PC-9 (cell line): ENCODE data around the gene PHYHD1. TPM values are rescaled to one million over a fixed set of nuclear protein-coding genes. Genes with fewer than 3 reads are reported as not detected.

Source experiments
- BruUV-seq: library from RNA; stranded (reverse); fragments of 400-500 nt; replicated peaks from 2 replicates; lab custom pipeline; 2021; lab: Mats Ljungman, UMichigan
- CTCF ChIA-PET: fragments of 300-600 bp; sonication (Branson Sonifier 250); formaldehyde crosslinking; loops from one replicate; lab custom pipeline; 2022; ENCODE audit warnings: antibody characterized with exemption; lab: Charles Lee
- POLR2A ChIA-PET: fragments of 300-600 bp; sonication (Branson Sonifier 250); formaldehyde crosslinking; loops from one replicate; lab custom pipeline; 2022; ENCODE audit warnings: antibody characterized with exemption; ENCODE audit not compliant: unreplicated experiment; lab: Charles Lee
- DNase-seq, 2 experiments: peaks; one replicate each; pipeline versions ENCODE4 v3.0.0 to v3.0.0-alpha.2; 2015 to 2022; ENCODE audit warnings: mixed read lengths in 1 of 2
- H2AFZ ChIP-seq: fragments of 200-600 bp; sonication (generic); 2 replicates; pipeline ENCODE4 v1.8.1; 2017; ENCODE audit warnings: antibody characterized with exemption
- H3F3A ChIP-seq: fragments of 200-600 bp; sonication (generic); 2 replicates; pipeline ENCODE4 v1.8.1; 2017; ENCODE audit warnings: antibody characterized with exemption, mild to moderate bottlenecking, low read depth; ENCODE audit not compliant: insufficient read depth
- H3K27ac ChIP-seq: fragments of 200-600 bp; sonication (generic); 2 replicates; pipeline ENCODE4 v1.6.1; 2016; ENCODE audit warnings: mixed run types
- H3K27me3 ChIP-seq: fragments of 200-600 bp; sonication (generic); 2 replicates; pipeline ENCODE4 v1.6.1; 2016; ENCODE audit warnings: low read depth, mixed run types; ENCODE audit not compliant: insufficient read depth
- H3K36me3 ChIP-seq: fragments of 200-600 bp; sonication (generic); 2 replicates; pipeline ENCODE4 v1.6.1; 2016; ENCODE audit warnings: low read depth, mixed run types
- H3K4me1 ChIP-seq: fragments of 200-600 bp; sonication (generic); replicated peaks from 2 replicates; pipeline ENCODE4 v1.6.1; 2016; ENCODE audit warnings: mixed run types; ENCODE audit not compliant: insufficient read depth
- H3K4me2 ChIP-seq: fragments of 200-600 bp; sonication (generic); 2 replicates; pipeline ENCODE4 v1.6.1; 2017; ENCODE audit warnings: mixed run types
- H3K4me3 ChIP-seq: fragments of 200-600 bp; sonication (generic); 2 replicates; pipeline ENCODE4 v1.6.1; 2016; ENCODE audit warnings: mixed run types
- H3K79me2 ChIP-seq: fragments of 200-600 bp; sonication (generic); 2 replicates; pipeline ENCODE4 v1.6.1; 2017; ENCODE audit warnings: low read depth, mixed run types
- H3K9me2 ChIP-seq: fragments of 200-600 bp; sonication (generic); 2 replicates; pipeline ENCODE4 v1.8.1; 2017; ENCODE audit warnings: mild to moderate bottlenecking; ENCODE audit not compliant: insufficient read depth
- H3K9me3 ChIP-seq: fragments of 200-600 bp; sonication (generic); 2 replicates; pipeline ENCODE4 v1.8.1; 2016; ENCODE audit warnings: low read depth; ENCODE audit not compliant: insufficient read depth
- H4K20me1 ChIP-seq: fragments of 200-600 bp; sonication (generic); 2 replicates; pipeline ENCODE4 v1.8.1; 2017; ENCODE audit not compliant: insufficient read depth
- EZH2 ChIP-seq: fragments of 200-600 bp; sonication (generic); IDR thresholded peaks from 2 replicates; pipeline ENCODE4 v1.8.0; 2017; ENCODE audit warnings: antibody characterized with exemption, low read depth
- intact Hi-C: fragments of 100-400 bp; cut with micrococcal nuclease; formaldehyde crosslinking; loops from one replicate; pipeline ENCODE4 v1.10.0; 2022; ENCODE audit not compliant: unreplicated experiment
- total RNA-seq: library from RNA; stranded (reverse); gene quantifications from 2 replicates; pipeline ENCODE4 v1.2.3, GENCODE V29; 2021
- TF ChIP-seq, protein P1 (sequence below): fragments of 200-600 bp; sonication (generic); conservative IDR thresholded peaks from 2 replicates; pipeline ENCODE4 v1.6.1; 2017; ENCODE audit warnings: mixed run types, antibody characterized with exemption, mild to moderate bottlenecking, moderate library complexity

The PHYHD1 gene
- total RNA-seq, 1 experiment from 2014 or later: 4.2 TPM

DNA sequence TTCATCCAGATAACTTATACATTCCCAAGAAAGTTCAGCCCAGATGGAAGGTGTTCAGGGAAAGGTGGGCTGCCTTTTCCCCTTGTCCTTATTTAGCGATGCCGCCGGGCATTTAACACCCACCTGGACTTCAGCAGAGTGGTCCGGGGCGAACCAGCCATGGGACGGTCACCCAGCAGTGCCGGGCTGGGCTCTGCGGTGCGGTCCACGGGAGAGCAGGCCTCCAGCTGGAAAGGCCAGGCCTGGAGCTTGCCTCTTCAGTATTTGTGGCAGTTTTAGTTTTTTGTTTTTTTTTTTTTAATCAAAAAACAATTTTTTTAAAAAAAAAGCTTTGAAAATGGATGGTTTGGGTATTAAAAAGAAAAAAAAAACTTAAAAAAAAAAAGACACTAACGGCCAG lies 4.0 kb upstream of the PHYHD1 start:
- H3K27ac ChIP-seq: no peak overlapping the region
- ChIA-PET POLR2A (no interaction called here), CTCF (interaction anchor here (0.6 to 0.7 kb wide), 3 partner anchors 12 to 363 kb away, joined by 5 to 8 read pairs (median 7); no protein-coding TSS in a partner anchor)
- DNase-seq: no peak
- no peak overlapping the region for H2AFZ ChIP-seq
- H3K4me3 ChIP-seq: no peak overlapping the region
- intact Hi-C loops: no loop called here
- peaks cover 23% of the 10 kb centered on the region for H3K4me1 ChIP-seq
- no peaks in the 10 kb centered on the region for H3K27me3 ChIP-seq
- peaks cover 18% of the 10 kb centered on the region for H3F3A ChIP-seq
- H4K20me1 ChIP-seq: no peaks in the 10 kb centered on the region
- no peaks in the 10 kb centered on the region for H3K9me3 ChIP-seq
- no peaks in the 10 kb centered on the region for H3K9me2 ChIP-seq
- no TSS peak for BruUV-seq
- H3K36me3 ChIP-seq: no peaks in the 10 kb centered on the region
- H3K79me2 ChIP-seq: peaks cover 29% of the 10 kb centered on the region
- no peak overlapping the region for H3K4me2 ChIP-seq
- TF ChIP-seq EZH2: no peak
- TF ChIP-seq, protein P1, sequence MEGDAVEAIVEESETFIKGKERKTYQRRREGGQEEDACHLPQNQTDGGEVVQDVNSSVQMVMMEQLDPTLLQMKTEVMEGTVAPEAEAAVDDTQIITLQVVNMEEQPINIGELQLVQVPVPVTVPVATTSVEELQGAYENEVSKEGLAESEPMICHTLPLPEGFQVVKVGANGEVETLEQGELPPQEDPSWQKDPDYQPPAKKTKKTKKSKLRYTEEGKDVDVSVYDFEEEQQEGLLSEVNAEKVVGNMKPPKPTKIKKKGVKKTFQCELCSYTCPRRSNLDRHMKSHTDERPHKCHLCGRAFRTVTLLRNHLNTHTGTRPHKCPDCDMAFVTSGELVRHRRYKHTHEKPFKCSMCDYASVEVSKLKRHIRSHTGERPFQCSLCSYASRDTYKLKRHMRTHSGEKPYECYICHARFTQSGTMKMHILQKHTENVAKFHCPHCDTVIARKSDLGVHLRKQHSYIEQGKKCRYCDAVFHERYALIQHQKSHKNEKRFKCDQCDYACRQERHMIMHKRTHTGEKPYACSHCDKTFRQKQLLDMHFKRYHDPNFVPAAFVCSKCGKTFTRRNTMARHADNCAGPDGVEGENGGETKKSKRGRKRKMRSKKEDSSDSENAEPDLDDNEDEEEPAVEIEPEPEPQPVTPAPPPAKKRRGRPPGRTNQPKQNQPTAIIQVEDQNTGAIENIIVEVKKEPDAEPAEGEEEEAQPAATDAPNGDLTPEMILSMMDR: no peak

DNA sequence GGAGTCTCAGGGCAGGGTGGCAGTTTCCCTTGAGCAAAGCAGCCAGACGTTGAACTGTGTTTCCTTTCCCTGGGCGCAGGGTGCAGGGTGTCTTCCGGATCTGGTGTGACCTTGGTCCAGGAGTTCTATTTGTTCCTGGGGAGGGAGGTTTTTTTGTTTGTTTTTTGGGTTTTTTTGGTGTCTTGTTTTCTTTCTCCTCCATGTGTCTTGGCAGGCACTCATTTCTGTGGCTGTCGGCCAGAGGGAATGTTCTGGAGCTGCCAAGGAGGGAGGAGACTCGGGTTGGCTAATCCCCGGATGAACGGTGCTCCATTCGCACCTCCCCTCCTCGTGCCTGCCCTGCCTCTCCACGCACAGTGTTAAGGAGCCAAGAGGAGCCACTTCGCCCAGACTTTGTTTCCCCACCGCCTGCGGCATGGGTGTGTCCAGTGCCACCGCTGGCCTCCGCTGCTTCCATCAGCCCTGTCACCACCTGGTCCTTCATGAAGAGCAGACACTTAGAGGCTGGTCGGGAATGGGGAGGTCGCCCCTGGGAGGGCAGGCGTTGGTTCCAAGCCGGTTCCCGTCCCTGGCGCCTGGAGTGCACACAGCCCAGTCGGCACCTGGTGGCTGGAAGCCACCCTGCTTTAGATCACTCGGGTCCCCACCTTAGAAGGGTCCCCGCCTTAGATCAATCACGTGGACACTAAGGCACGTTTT lies 3.5 kb upstream of the PHYHD1 start:
- no peak overlapping the region for H3K4me3 ChIP-seq
- TF ChIP-seq, protein P1: no peak
- no peak for TF ChIP-seq EZH2
- no peaks in the 10 kb centered on the region for H3K36me3 ChIP-seq
- H3K27me3 ChIP-seq: no peaks in the 10 kb centered on the region
- H3K9me2 ChIP-seq: no peaks in the 10 kb centered on the region
- peaks cover 25% of the 10 kb centered on the region for H3K79me2 ChIP-seq
- peaks cover 18% of the 10 kb centered on the region for H3K4me1 ChIP-seq
- intact Hi-C loops: no loop called here
- no TSS peak for BruUV-seq
- H2AFZ ChIP-seq: no peak overlapping the region
- H3K27ac ChIP-seq: no peak overlapping the region
- H3F3A ChIP-seq: peaks cover 13% of the 10 kb centered on the region; the same call in 1 of the 2 replicates
- H3K4me2 ChIP-seq: no peak overlapping the region
- no peaks in the 10 kb centered on the region for H3K9me3 ChIP-seq
- CTCF ChIA-PET: interaction anchor here (0.6 to 0.7 kb wide), 3 partner anchors 11 to 364 kb away, joined by 5 to 8 read pairs (median 7); no protein-coding TSS in a partner anchor
- H4K20me1 ChIP-seq: no peaks in the 10 kb centered on the region
- DNase-seq: no peak
- POLR2A ChIA-PET: no interaction called here

GRCh38 chr9:128918921-128919320 lies 1.9 kb upstream of the PHYHD1 start:
- CTCF ChIA-PET: no interaction called here

More at GRCh38 chr9:128918921-128919320, 1.9 kb upstream of the PHYHD1 start:
- intact Hi-C loops: no loop called here
- Histone ChIP-seq H3K4me2 (no peak overlapping the region), H4K20me1 (no peaks in the 10 kb centered on the region), H3K27me3 (no peaks in the 10 kb centered on the region), H3K4me1 (peaks cover 3% of the 10 kb centered on the region; the same call in 1 of the 2 replicates), H3K9me2 (no peaks in the 10 kb centered on the region), H3K27ac (no peak overlapping the region), H3K9me3 (no peaks in the 10 kb centered on the region), H3K79me2 (peaks cover 12% of the 10 kb centered on the region; the same call in 1 of the 2 replicates), H3F3A (peaks cover 11% of the 10 kb centered on the region; the same call in 1 of the 2 replicates), H2AFZ (no peak overlapping the region), H3K4me3 (no peak overlapping the region), H3K36me3 (no peaks in the 10 kb centered on the region)
- no TSS peak for BruUV-seq
- TF ChIP-seq, protein P1: no peak
- no peak for TF ChIP-seq EZH2
- POLR2A ChIA-PET: no interaction called here
- DNase-seq: no peak
